Gastrocnemius medialis (tissue), 4 donors: ENCODE measurements around the gene NUP43.

Experiments
- CTCF ChIP-seq, 5 experiments: fragments of 450-650 bp in 3 of 5; fragments of 200-600 bp in 2 of 5; sonication (generic) in 2 of 5; IDR thresholded peaks in 4 of 5; conservative IDR thresholded peaks in 1 of 5; 1 replicate in 4 of 5; 2 replicates in 1 of 5; pipeline ENCODE4 v1.5.1; 2016 to 2019; ENCODE audit warnings: antibody characterized with exemption in 5 of 5, mild to moderate bottlenecking in 3 of 5, moderate library complexity in 3 of 5
- POLR2A ChIP-seq, 2 donors: fragments of 450-650 bp; IDR thresholded peaks; one replicate each; pipeline ENCODE4 v1.6.1; 2017; ENCODE audit warnings: antibody characterized with exemption in 2 of 2, mild to moderate bottlenecking in 2 of 2, moderate library complexity in 2 of 2

- TF ChIP-seq CTCF (IDR thresholded peaks at IDR 0.05 in 4 of 5, conservative IDR thresholded peaks at IDR 0.05 in 1 of 5) (no peak), POLR2A (IDR thresholded peaks at IDR 0.05) (no peak)
Observed at GRCh38 chr6:149750136-149750609, 3.8 kb upstream of the NUP43 start.
